Caco-2 (cell line): ENCODE data around the gene DACH2. TPM values are rescaled to one million over a fixed set of nuclear protein-coding genes. Genes with fewer than 3 reads are reported as not detected.

Experiments
- BruUV-seq: library from RNA; stranded (reverse); fragments of 400-500 nt; replicated peaks from 2 replicates; lab custom pipeline; 2021; lab: Mats Ljungman, UMichigan
- CTCF ChIA-PET: fragments of 300-600 bp; sonication (Branson Sonifier 250); formaldehyde crosslinking; loops from one replicate; lab custom pipeline; 2022; ENCODE audit warnings: antibody characterized with exemption; lab: Charles Lee
- POLR2A ChIA-PET: fragments of 300-600 bp; sonication (Branson Sonifier 250); formaldehyde crosslinking; loops from one replicate; lab custom pipeline; 2022; ENCODE audit warnings: antibody characterized with exemption; lab: Charles Lee
- DNase-seq, 2 experiments: peaks; one replicate each; pipeline versions ENCODE4 v3.0.0 to v3.0.0-alpha.2; 2020 to 2022
- H3K27me3 ChIP-seq: replicated peaks from 2 replicates; pipeline ENCODE4 v1.6.0; 2011; ENCODE audit warnings: low read length; ENCODE audit not compliant: control insufficient read depth, insufficient read depth
- H3K36me3 ChIP-seq: 2 replicates; pipeline ENCODE4 v1.5.1; 2011; ENCODE audit warnings: low read length; ENCODE audit not compliant: control insufficient read depth, insufficient read depth
- H3K4me1 ChIP-seq: fragments of 250-450 bp; sonication (Bioruptor Pico); 2 replicates; pipeline ENCODE4 v1.5.1; 2020; ENCODE audit warnings: mild to moderate bottlenecking
- H3K4me3 ChIP-seq: 2 replicates; pipeline ENCODE4 v1.5.1; 2011; ENCODE audit warnings: low read depth, mild to moderate bottlenecking, control low read depth, low read length
- H3K9me3 ChIP-seq: fragments of 250-450 bp; sonication (Bioruptor Pico); 2 replicates; pipeline ENCODE4 v1.5.1; 2020; ENCODE audit warnings: mild to moderate bottlenecking, moderate library complexity
- H3K27ac Mint-ChIP-seq: one replicate; pipeline ENCODE4 v1.8.0; 2022; ENCODE audit warnings: mixed read lengths; ENCODE audit not compliant: unreplicated experiment
- H3K27me3 Mint-ChIP-seq: one replicate; pipeline ENCODE4 v1.8.0; 2022; ENCODE audit warnings: mixed read lengths; ENCODE audit not compliant: insufficient read depth, unreplicated experiment
- H3K36me3 Mint-ChIP-seq: one replicate; pipeline ENCODE4 v1.8.0; 2022; ENCODE audit warnings: mild to moderate bottlenecking, mixed read lengths; ENCODE audit not compliant: insufficient read depth, unreplicated experiment
- H3K4me1 Mint-ChIP-seq: one replicate; pipeline ENCODE4 v1.8.0; 2022; ENCODE audit warnings: low read depth, mixed read lengths; ENCODE audit not compliant: unreplicated experiment
- H3K4me3 Mint-ChIP-seq: one replicate; pipeline ENCODE4 v1.8.0; 2022; ENCODE audit warnings: mild to moderate bottlenecking, moderate library complexity, mixed read lengths; ENCODE audit not compliant: unreplicated experiment
- H3K9me3 Mint-ChIP-seq: one replicate; pipeline ENCODE4 v1.8.0; 2022; ENCODE audit warnings: mixed read lengths; ENCODE audit not compliant: unreplicated experiment
- CTCF ChIP-seq, 2 experiments: fragments of 200-600 bp in 1 of 2; IDR thresholded peaks; 1 replicate in 1 of 2; 2 replicates in 1 of 2; pipeline versions ENCODE4 v1.5.1 to v1.8.0; 2011 to 2022; ENCODE audit warnings: antibody characterized with exemption in 1 of 2, control low read depth in 1 of 2, inconsistent platforms in 1 of 2, low read depth in 1 of 2, low read length in 1 of 2, mild to moderate bottlenecking in 1 of 2, moderate library complexity in 1 of 2; ENCODE audit not compliant: insufficient read depth in 1 of 2, severe bottlenecking in 1 of 2, unreplicated experiment in 1 of 2
- intact Hi-C: fragments of 100-400 bp; cut with micrococcal nuclease; formaldehyde crosslinking; loops from one replicate; pipeline ENCODE4 v1.10.0; 2022; ENCODE audit not compliant: unreplicated experiment
- total RNA-seq: library from RNA; stranded (reverse); gene quantifications from 2 replicates; pipeline ENCODE4 v1.2.3, GENCODE V29; 2022

The DACH2 gene
- total RNA-seq, 1 experiment from 2014 or later: not detected

GRCh38 chrX:86322913-86323312, 174.7 kb downstream of the DACH2 start:
- intact Hi-C loops: no loop called here
- H3K27me3 Mint-ChIP-seq: no peaks in the 10 kb centered on the region
- no peak overlapping the region for H3K4me3 Mint-ChIP-seq
- DNase-seq: no peak
- no peak overlapping the region for H3K27ac Mint-ChIP-seq
- BruUV-seq: no TSS peak
- POLR2A ChIA-PET: no interaction called here
- peaks cover 9% of the 10 kb centered on the region for H3K9me3 Mint-ChIP-seq
- CTCF ChIA-PET: no interaction called here
- Histone ChIP-seq H3K36me3 (no peaks in the 10 kb centered on the region), H3K4me3 (no peak overlapping the region), H3K27me3 (no peaks in the 10 kb centered on the region), H3K9me3 (no peaks in the 10 kb centered on the region), H3K4me1 (no peaks in the 10 kb centered on the region)
- TF ChIP-seq CTCF (IDR thresholded peaks at IDR 0.05; ENCODE audit: insufficient read depth in 1 of 2, low read depth in 1 of 2, low read length in 1 of 2, severe bottlenecking in 1 of 2, unreplicated experiment in 1 of 2): no peak
- H3K4me1 Mint-ChIP-seq: no peaks in the 10 kb centered on the region
- H3K36me3 Mint-ChIP-seq: no peaks in the 10 kb centered on the region

- intact Hi-C loops: no loop called here
- Histone ChIP-seq H3K36me3 (no peaks in the 10 kb centered on the region), H3K4me3 (no peak overlapping the region), H3K27me3 (no peaks in the 10 kb centered on the region), H3K9me3 (no peaks in the 10 kb centered on the region), H3K4me1 (no peaks in the 10 kb centered on the region)
- BruUV-seq: no TSS peak
- TF ChIP-seq CTCF (IDR thresholded peaks at IDR 0.05; ENCODE audit: insufficient read depth in 1 of 2, low read depth in 1 of 2, low read length in 1 of 2, severe bottlenecking in 1 of 2, unreplicated experiment in 1 of 2): no peak
- Mint-ChIP-seq H3K9me3 (peaks cover 9% of the 10 kb centered on the region), H3K4me1 (no peaks in the 10 kb centered on the region), H3K27ac (no peak overlapping the region), H3K4me3 (no peak overlapping the region), H3K36me3 (no peaks in the 10 kb centered on the region), H3K27me3 (no peaks in the 10 kb centered on the region)
- ChIA-PET CTCF (no interaction called here), POLR2A (no interaction called here)
- DNase-seq: no peak
These were observed 180.9 kb downstream of the DACH2 start for GRCh38 chrX:86329174-86329573.

- Histone ChIP-seq H3K4me1 (no peaks in the 10 kb centered on the region), H3K27me3 (no peaks in the 10 kb centered on the region), H3K4me3 (no peak overlapping the region), H3K36me3 (no peaks in the 10 kb centered on the region), H3K9me3 (no peaks in the 10 kb centered on the region)
- Mint-ChIP-seq H3K27ac (no peak overlapping the region), H3K4me1 (no peaks in the 10 kb centered on the region), H3K27me3 (no peaks in the 10 kb centered on the region), H3K9me3 (no peaks in the 10 kb centered on the region), H3K4me3 (no peak overlapping the region), H3K36me3 (no peaks in the 10 kb centered on the region)
- peak in 1 of 2 experiments; percentile 2 for DNase-seq
- TF ChIP-seq CTCF (IDR thresholded peaks at IDR 0.05; ENCODE audit: insufficient read depth in 1 of 2, low read depth in 1 of 2, low read length in 1 of 2, severe bottlenecking in 1 of 2, unreplicated experiment in 1 of 2): no peak
- intact Hi-C loops: no loop called here
- BruUV-seq: no TSS peak
- ChIA-PET CTCF (no interaction called here), POLR2A (no interaction called here)
These were observed 200.4 kb downstream of the DACH2 start for GRCh38 chrX:86348669-86349068.
